CD4-positive, alpha-beta T cell treated with Interleukin-15 for 1 hour (primary cell): Measurements from ENCODE around the gene HNRNPCL2.
"Not testable (repeated sequence)": the region's sequence is repeated elsewhere in the genome, so short reads cannot be mapped to it uniquely, and the experiment has no call there.

Experiments used
- DNase-seq: peaks from one replicate; pipeline ENCODE4 v3.0.0-alpha.2; 2020

Gene HNRNPCL2

GRCh38 chr1:13116754-13117153, at the start of gene HNRNPCL2:
HNRNPCL2 (minus strand) TSS chr1:13116854; CDS start chr1:13116400, 454 bp downstream.
- not testable (repeated sequence) for DNase-seq

GRCh38 chr1:13165531-13165930, 48.9 kb upstream of the HNRNPCL2 start, which contains the start of gene HNRNPCL4:
HNRNPCL4 (minus strand) TSS chr1:13165631; CDS start chr1:13165467, 164 bp downstream.
- not testable (repeated sequence) for DNase-seq

GRCh38 chr1:13155909-13156308, 39.3 kb upstream of the HNRNPCL2 start, which contains the start of gene PRAMEF26:
PRAMEF26 (minus strand) TSS chr1:13156009; CDS start chr1:13153095, 2,914 bp downstream.
- not testable (repeated sequence) for DNase-seq

GRCh38 chr1:13070474-13070873, 46.2 kb downstream of the HNRNPCL2 start, which contains the start of gene PRAMEF25:
PRAMEF25 (plus strand) TSS chr1:13070774; CDS start chr1:13073694, 2,920 bp downstream.
- not testable (repeated sequence) for DNase-seq
